Stimulated activated naive CD8-positive, alpha-beta T cell treated with anti-CD3 and anti-CD28 coated beads, Interleukin-15, amount 100 ng/mL, for 72 hours (primary cell): ENCODE results near the gene SLC7A9.
"Not testable (repeated sequence)": the region's sequence is repeated elsewhere in the genome, so short reads cannot be mapped to it uniquely, and the experiment has no call there.

ENCODE experiments used
- ATAC-seq: fragments of 150-1000 bp; cut with Tn5 transposase; 2 replicates; pipeline ENCODE4 v1.10.0; 2021; ENCODE audit warnings: mild to moderate bottlenecking, moderate library complexity
- DNase-seq, 2 donors: peaks; one replicate each; pipeline ENCODE4 v3.0.0; 2021 to 2022
- H3K27ac Mint-ChIP-seq, 2 donors: one replicate each; pipeline ENCODE4 v1.8.0; 2022; ENCODE audit warnings: mild to moderate bottlenecking in 2 of 2, mixed read lengths in 2 of 2, moderate library complexity in 2 of 2
- H3K27me3 Mint-ChIP-seq: one replicate; pipeline ENCODE4 v1.8.0; 2022; ENCODE audit warnings: mixed read lengths
- H3K4me1 Mint-ChIP-seq: one replicate; pipeline ENCODE4 v1.8.0; 2022; ENCODE audit warnings: mild to moderate bottlenecking, mixed read lengths
- H3K4me3 Mint-ChIP-seq, 2 donors: one replicate each; pipeline ENCODE4 v1.8.0; 2022; ENCODE audit warnings: mild to moderate bottlenecking in 2 of 2, mixed read lengths in 2 of 2, moderate library complexity in 1 of 2
- H3K9me3 Mint-ChIP-seq, 2 donors: one replicate each; pipeline ENCODE4 v1.8.0; 2022; ENCODE audit warnings: mixed read lengths in 2 of 2

The SLC7A9 gene

GRCh38 chr19:32861596-32861995 is 8.0 kb downstream of the SLC7A9 start:
- Mint-ChIP-seq H3K4me1 (no peaks in the 10 kb centered on the region), H3K27me3 (no peaks in the 10 kb centered on the region), H3K9me3 (no peaks in the 10 kb centered on the region), H3K4me3 (no peak overlapping the region), H3K27ac (peak overlapping the region in 1 of 2 donors; percentile 83)
- DNase-seq = no peak
- ATAC-seq = no peak

GRCh38 chr19:32859591-32859990 is 10.0 kb downstream of the SLC7A9 start:
- Mint-ChIP-seq H3K9me3 (no peaks in the 10 kb centered on the region), H3K27me3 (no peaks in the 10 kb centered on the region), H3K4me1 (no peaks in the 10 kb centered on the region), H3K4me3 (no peak overlapping the region), H3K27ac (no peak overlapping the region)
- DNase-seq = no peak
- ATAC-seq = no peak

GRCh38 chr19:32858559-32858958 is 11.0 kb downstream of the SLC7A9 start:
- Mint-ChIP-seq H3K27me3 (no peaks in the 10 kb centered on the region), H3K9me3 (no peaks in the 10 kb centered on the region), H3K27ac (no peak overlapping the region), H3K4me3 (no peak overlapping the region), H3K4me1 (no peaks in the 10 kb centered on the region)
- DNase-seq = no peak
- no peak for ATAC-seq

GRCh38 chr19:32858155-32858554 is 11.4 kb downstream of the SLC7A9 start:
- Mint-ChIP-seq H3K27me3 (no peaks in the 10 kb centered on the region), H3K4me1 (no peaks in the 10 kb centered on the region), H3K4me3 (no peak overlapping the region), H3K27ac (no peak overlapping the region), H3K9me3 (no peaks in the 10 kb centered on the region)
- DNase-seq = no peak
- ATAC-seq = no peak

- Mint-ChIP-seq H3K27ac (no peak overlapping the region), H3K4me1 (no peaks in the 10 kb centered on the region), H3K4me3 (no peak overlapping the region), H3K9me3 (no peaks in the 10 kb centered on the region), H3K27me3 (no peaks in the 10 kb centered on the region)
- no peak for DNase-seq
- no peak for ATAC-seq
These were observed 12.0 kb downstream of the SLC7A9 start for GRCh38 chr19:32857584-32857983.

GRCh38 chr19:32856818-32857217 is 12.7 kb downstream of the SLC7A9 start:
- H3K27ac Mint-ChIP-seq, H3K4me3 Mint-ChIP-seq, DNase-seq, H3K27me3 Mint-ChIP-seq, ATAC-seq, H3K9me3 Mint-ChIP-seq, H3K4me1 Mint-ChIP-seq: not testable (repeated sequence)

GRCh38 chr19:32852216-32852615 is 17.4 kb downstream of the SLC7A9 start:
- Mint-ChIP-seq H3K27me3 (no peaks in the 10 kb centered on the region), H3K4me3 (no peak overlapping the region), H3K9me3 (peaks cover 0 to 4% of the 10 kb centered on the region in 2 donors), H3K27ac (no peak overlapping the region), H3K4me1 (no peaks in the 10 kb centered on the region)
- no peak for ATAC-seq
- DNase-seq = no peak

- not testable (repeated sequence) for H3K27ac Mint-ChIP-seq, H3K4me1 Mint-ChIP-seq, ATAC-seq, H3K4me3 Mint-ChIP-seq, H3K27me3 Mint-ChIP-seq, DNase-seq
- peaks cover 0 to 14% of the 10 kb centered on the region in 2 donors for H3K9me3 Mint-ChIP-seq
These were observed 21.5 kb downstream of the SLC7A9 start for GRCh38 chr19:32848035-32848434.

- H3K27ac Mint-ChIP-seq = no peak overlapping the region
- no peak for ATAC-seq
- no peaks in the 10 kb centered on the region for H3K4me1 Mint-ChIP-seq
- H3K27me3 Mint-ChIP-seq = no peaks in the 10 kb centered on the region
- peaks cover 13 to 36% of the 10 kb centered on the region in 2 donors for H3K9me3 Mint-ChIP-seq
- DNase-seq = no peak
- no peak overlapping the region for H3K4me3 Mint-ChIP-seq
These were observed 25.8 kb downstream of the SLC7A9 start for GRCh38 chr19:32843716-32844245.

GRCh38 chr19:32842061-32842460 is 27.5 kb downstream of the SLC7A9 start:
- Mint-ChIP-seq H3K9me3 (peaks cover 13 to 30% of the 10 kb centered on the region in 2 donors), H3K27ac (no peak overlapping the region), H3K27me3 (no peaks in the 10 kb centered on the region), H3K4me1 (peaks cover 6% of the 10 kb centered on the region), H3K4me3 (no peak overlapping the region)
- ATAC-seq (no peak), DNase-seq (no peak)

GRCh38 chr19:32837531-32837930 is 32.0 kb downstream of the SLC7A9 start:
- ATAC-seq (no peak), DNase-seq (no peak)
- no peaks in the 10 kb centered on the region for H3K27me3 Mint-ChIP-seq
- H3K9me3 Mint-ChIP-seq = peaks cover 13 to 22% of the 10 kb centered on the region in 2 donors
- H3K4me3 Mint-ChIP-seq = no peak overlapping the region
- H3K4me1 Mint-ChIP-seq = peaks cover 6% of the 10 kb centered on the region
- H3K27ac Mint-ChIP-seq = no peak overlapping the region

GRCh38 chr19:32833388-32833787 is 36.2 kb downstream of the SLC7A9 start:
- H3K4me1 Mint-ChIP-seq = peaks cover 12% of the 10 kb centered on the region
- not testable (repeated sequence) for DNase-seq, H3K27me3 Mint-ChIP-seq, H3K9me3 Mint-ChIP-seq, H3K27ac Mint-ChIP-seq, ATAC-seq, H3K4me3 Mint-ChIP-seq

- DNase-seq, H3K27me3 Mint-ChIP-seq, H3K4me1 Mint-ChIP-seq, H3K27ac Mint-ChIP-seq, H3K4me3 Mint-ChIP-seq, ATAC-seq, H3K9me3 Mint-ChIP-seq: not testable (repeated sequence)
These were observed 36.7 kb downstream of the SLC7A9 start for GRCh38 chr19:32832825-32833224.

GRCh38 chr19:32832094-32832493 is 37.5 kb downstream of the SLC7A9 start:
- H3K4me3 Mint-ChIP-seq, DNase-seq, H3K4me1 Mint-ChIP-seq, ATAC-seq, H3K9me3 Mint-ChIP-seq, H3K27me3 Mint-ChIP-seq: not testable (repeated sequence)
- H3K27ac Mint-ChIP-seq = peak overlapping the region in 1 of 2 donors; percentile 42

- Mint-ChIP-seq H3K27me3 (no peaks in the 10 kb centered on the region), H3K9me3 (no peaks in the 10 kb centered on the region), H3K4me1 (peaks cover 6% of the 10 kb centered on the region), H3K4me3 (no peak overlapping the region), H3K27ac (no peak overlapping the region)
- no peak for ATAC-seq
- DNase-seq = no peak
These were observed 38.0 kb downstream of the SLC7A9 start for GRCh38 chr19:32831611-32832010.

- Mint-ChIP-seq H3K4me1 (peaks cover 6% of the 10 kb centered on the region), H3K4me3 (no peak overlapping the region), H3K9me3 (no peaks in the 10 kb centered on the region), H3K27me3 (no peaks in the 10 kb centered on the region), H3K27ac (no peak overlapping the region)
- ATAC-seq (no peak), DNase-seq (no peak)
These were observed 39.1 kb downstream of the SLC7A9 start for GRCh38 chr19:32830231-32831014.
